ENCODE measurements around the gene SURF6.
"Not testable (repeated sequence)": the region's sequence is repeated elsewhere in the genome, so short reads cannot be mapped to it uniquely, and the experiment has no call there.

The SURF6 gene

DNA sequence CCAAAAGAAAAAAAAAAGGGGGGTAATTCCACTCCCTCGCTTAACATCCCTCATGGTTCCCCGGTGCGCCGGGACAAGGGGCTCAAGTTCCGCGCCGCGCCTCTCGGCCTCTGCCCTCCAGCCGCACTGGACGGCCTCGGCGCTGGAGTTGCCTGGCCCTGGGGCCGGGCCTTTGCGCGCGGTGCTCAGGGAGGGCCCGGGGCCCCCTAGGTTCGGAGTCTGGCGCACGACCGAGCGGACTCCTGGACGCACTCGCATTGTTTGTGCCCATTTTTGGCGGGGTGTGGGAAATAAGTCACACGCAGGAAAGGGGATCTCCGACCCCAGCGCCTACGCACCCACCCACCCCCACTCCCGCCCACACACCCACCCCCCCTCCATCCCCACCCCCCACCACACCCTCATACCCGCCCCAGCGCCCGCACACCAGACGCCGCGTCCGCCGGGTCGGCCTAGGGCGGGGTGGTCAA lies 11.6 kb upstream of the SURF6 start:
- no peak for DNase-seq

DNA sequence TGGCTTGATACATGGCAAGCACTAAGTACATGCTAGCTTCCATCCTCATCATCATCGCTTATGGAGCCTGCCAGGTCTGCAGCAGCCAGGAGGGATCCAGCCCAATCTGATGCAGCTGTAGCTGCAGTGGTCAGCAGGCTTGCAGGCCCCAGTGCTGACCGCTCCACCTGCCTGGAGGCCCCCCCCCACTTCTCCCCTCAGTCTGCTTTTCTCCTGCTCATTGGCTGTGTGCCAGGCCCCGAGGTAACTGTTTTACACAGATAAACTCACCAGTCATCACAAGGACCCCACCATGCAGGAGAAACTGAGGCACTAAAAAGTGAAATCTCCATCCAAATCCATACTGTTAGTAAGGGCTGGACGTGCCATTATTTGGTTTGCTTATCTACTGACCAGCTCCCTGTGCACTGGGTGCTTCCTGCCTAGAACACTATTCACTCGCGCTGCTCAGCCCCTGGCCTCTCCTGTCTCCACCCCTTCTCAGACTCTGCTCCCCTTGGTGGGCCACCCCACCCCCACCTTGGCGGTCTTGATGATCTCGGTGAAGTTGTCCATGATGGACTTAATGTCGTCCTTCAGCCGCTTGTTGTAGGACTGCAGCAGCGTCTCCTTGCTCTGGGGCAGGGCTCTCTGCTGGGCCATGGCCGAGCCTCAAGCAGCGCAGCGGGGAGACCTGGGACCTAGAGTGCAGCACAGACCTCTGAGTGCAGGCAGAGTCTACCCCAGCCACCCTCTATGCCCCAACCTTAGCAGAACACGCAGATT lies 10.2 kb upstream of the SURF6 start:
- no peak for DNase-seq

DNA sequence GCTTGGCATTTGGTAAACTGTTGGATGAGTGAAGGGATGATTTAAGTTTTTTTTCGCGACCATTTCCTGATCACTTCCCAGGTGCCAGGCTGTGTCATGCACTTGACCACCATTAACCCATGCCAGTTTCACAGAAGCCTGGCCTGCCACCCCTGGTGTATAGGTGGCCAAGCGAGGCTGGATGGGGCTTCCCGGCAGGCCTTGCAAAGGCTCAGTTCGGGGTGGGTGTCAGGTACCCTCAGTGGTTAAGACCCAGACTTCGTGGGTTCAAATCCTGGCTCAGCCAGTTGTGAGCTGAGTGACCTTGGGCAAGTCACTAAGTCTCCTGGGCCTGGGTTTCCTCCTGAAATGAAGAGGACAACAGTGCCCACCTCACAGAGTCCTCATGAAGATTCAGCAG lies 9.6 kb upstream of the SURF6 start:
- no peak for DNase-seq

GRCh38 chr9:133344979-133345378 lies 9.0 kb upstream of the SURF6 start:
- DNase-seq: no peak

DNA sequence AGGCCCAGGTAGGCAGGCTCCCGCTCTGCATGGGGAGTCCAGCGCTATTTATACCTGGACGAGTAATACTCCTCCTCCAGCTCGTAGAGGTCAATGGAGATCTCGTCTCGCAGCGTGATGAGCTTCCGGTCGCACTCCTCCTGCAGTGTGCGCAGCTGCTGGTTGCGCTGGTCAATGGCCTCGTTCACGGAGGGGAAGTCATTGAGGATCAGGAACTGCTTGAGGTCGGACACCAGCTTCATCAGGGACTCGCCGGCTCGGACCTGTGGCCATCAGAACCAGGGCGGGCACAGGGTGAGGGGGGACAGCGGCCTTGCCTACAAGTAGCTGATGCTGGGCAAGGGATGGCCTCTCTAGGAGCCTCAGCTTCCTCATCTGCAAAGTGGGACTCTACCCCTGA lies 8.1 kb upstream of the SURF6 start:
- no peak for DNase-seq

DNA sequence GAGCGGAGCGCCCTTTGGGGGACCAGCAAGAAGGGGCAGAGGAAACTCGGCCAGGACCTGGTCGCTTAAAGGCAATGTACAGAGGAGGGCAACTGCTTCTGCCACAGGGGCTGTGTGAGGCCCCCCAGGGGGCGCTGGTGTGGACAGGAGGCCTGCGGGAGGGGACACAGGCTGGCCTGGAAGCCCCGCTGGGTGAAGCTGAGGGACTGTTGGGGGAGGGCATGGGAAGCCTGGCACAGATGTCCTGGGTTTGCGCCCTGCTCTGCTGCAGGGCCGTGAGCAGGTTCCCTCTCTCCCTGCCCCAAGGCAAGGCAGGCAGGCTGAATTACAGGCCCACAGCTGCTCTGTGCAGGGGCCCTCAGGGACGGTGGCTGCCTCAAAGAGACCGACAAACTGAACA lies 6.6 kb upstream of the SURF6 start:
- DNase-seq: no peak

DNA sequence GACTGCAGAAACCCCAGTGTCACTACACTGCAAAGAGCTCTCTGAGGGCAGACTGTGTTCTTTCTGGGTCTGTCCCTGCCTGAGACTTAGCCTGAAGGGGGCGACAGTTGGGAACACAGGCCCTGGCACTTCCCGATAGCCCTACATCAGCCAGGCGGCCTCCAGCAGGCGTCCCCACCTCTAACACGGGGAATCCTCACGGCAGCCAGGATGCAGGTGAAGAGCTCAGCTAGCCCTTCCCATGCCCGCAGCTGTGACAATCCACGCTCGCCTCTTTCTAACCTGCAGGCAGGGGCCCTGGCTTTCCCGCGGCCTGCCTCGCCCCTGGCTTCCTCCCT lies 6.0 kb upstream of the SURF6 start:
- DNase-seq: no peak

DNA sequence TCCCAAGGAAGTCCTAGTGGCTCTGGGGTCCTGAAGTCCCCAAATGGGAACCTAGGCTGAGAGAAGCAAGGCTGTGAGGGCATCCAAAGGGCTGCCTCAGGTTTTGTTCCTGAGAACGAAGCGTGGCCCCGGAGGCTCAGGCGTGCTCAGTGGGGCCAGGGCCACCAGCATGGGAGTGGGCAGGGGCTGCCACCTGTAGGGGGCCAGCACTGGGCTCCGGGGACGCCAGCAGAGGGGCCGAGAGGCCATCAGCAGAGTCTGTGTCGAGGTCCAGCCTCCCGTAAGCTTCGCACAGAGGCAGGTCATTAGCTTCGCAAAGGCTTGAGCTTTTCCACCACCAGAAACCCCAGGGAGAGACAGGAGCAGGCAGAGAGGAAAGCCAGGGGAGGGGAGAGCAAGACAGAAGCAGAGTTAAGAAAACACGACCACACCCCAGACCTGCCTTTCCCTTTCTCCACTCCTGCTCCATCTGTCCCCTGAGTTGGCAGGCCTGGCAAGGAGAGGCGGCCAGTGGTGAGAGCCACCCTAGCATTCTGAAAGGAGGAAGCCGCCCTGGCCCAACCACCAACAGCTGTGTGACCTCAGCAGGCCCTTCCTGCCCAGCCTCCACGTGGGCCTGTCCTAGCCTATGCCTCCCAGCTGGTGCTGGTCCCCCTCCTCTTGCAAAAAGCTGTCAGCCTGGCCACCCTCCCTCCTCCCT lies 5.5 kb upstream of the SURF6 start:
- DNase-seq: no peak

- no peak for DNase-seq
Measured at GRCh38 chr9:133340916-133341315, 4.9 kb upstream of the SURF6 start.

DNA sequence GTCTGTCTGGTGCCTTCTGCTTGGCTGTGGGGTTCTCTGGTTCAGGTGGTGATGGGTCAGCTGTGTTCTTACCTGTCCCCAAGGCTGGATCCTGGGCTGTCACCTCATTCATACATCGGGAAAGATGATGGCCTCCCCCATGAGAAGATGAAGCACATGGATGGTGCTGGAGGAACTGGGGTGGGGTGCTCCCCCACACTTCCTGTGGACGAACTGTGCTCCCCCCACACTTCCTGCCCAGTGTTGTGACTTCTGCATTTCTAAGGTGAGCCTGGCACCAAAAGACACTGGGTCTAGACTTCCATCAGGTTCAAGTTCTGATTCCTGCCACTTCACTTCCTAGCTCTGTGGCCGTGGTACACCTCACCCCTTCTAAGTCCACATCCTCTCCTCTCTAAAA lies 4.3 kb upstream of the SURF6 start:
- DNase-seq: no peak

GRCh38 chr9:133339641-133340040 lies 3.7 kb upstream of the SURF6 start:
- DNase-seq: no peak

DNA sequence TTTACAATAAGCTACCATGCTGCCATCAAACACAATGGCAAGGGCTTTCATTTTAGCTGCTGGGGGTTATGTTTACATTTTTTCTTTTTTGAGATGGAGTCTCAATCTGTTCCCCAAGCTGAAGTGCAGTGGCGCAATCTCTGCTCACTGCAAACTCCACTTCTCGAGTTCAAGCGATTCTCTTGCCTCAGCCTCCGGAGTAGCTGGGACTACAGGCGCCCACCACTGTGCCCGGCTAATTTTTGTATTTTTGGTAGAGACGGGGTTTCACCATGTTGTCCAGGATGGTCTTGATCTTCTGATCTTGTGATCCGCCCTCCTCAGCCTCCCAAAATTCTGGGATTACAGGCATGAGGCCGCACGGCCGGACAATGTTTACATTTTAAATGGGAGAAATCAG lies 1.1 kb downstream of the SURF6 start:
- not testable (repeated sequence) for DNase-seq

- DNase-seq: no peak
Measured at GRCh38 chr9:133334161-133334560, 1.8 kb downstream of the SURF6 start.

DNA sequence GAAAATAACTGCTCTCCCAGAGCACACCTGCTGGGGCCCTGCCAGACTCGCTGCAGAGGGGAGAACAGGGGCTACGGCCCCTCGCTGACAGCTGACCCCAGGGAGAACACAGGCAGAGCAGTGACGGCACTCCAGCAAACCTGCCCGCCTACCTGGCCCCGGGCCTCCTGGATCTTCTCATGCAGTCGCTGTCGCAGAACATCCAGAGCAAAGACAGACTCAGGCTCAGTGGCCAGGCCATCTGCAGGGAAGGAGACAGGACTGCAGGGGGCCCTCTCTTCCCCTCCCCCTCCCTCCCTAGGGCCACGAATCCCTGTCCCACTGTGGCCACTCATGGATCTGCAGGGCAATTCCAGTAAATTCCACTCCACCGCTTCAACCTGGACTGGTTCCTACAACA lies 2.4 kb downstream of the SURF6 start:
- DNase-seq: no peak

- DNase-seq: no peak
Measured at GRCh38 chr9:133333011-133333410, 3.0 kb downstream of the SURF6 start.

GRCh38 chr9:133332381-133332730 lies 3.6 kb downstream of the SURF6 start:
- no peak for DNase-seq

GRCh38 chr9:133331641-133332380 lies 4.2 kb downstream of the SURF6 start:
- DNase-seq: no peak

- DNase-seq: no peak
Measured at GRCh38 chr9:133331221-133331620, 4.8 kb downstream of the SURF6 start.

DNA sequence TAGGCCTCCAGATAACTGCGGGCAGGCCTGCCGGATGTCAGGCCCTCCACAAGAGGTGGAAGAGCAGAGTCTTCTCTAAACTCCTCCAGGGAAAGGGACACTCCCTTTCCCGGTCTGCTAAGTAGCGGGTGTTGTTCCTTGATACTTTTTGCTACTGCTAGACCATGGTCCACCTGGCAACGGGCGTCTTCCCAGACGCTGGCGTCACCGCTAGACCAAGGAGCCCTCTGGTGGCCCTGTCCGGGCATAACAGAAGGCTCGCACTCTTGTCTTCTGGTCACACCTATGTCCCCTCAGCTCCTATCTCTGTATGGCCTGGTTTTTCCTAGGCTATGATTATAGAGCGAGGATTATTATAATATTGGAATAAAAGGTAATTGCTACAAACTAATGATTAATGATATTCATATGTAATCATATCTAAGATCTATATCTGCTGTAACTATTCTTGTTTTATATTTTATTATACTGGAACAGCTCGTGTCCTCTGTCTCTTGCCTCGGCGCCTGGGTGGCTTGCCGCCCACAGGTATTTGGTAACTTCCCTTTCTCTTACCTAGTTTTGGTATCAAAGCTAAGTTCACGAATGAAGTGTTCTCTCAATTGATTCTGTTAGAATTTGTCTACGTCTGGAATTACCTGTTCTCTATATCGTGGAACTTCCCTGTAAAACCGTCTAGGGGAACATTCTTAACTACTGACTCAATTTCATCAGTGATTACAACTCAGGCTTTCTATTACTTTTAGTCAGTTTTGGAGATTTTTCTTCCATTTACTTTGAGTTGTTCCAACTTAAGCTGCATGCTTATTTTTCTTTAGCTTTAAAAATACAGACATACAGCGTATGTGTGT lies 6.5 kb downstream of the SURF6 start:
- not testable (repeated sequence) for DNase-seq

GRCh38 chr9:133327834-133328484 lies 8.0 kb downstream of the SURF6 start:
- DNase-seq: no peak

- not testable (repeated sequence) for DNase-seq
Measured at GRCh38 chr9:133327021-133327420, 9.0 kb downstream of the SURF6 start.

DNA sequence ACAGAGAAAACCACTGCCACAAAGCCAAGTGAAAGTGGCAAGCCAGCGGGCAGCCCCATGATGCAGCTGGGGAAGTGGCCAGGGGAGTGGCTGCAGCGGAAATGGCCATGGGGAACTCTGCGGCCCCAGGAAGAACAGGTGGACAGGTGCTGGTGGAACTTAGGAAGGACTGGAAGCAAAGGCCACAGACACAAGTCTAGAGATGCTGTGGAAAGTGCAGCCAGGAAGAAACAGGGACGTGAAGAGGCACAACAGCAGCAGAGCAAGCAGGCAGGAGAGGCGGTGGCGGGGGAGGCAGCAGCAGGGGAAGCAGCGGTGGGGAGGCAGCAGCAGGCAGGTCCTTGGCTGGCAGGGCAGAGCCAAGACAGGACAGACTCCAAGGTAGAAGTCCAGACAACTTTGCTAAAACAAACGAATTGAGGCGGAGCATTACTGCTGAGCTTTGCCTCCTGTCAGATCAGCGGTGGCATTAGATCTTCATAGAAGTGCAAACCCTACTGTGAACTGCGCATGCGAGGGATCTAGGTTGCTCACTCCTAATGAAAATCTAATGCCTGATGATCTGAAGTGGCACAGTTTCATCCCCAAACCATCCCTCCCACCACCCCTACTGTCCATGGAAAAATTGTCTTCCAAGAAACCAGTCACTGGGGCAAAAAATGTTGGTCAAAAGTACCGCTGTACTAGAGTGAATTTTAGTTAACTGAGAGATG lies 11.8 kb downstream of the SURF6 start:
- no peak for DNase-seq

Measured in NCI-H2227 treated with DMSO at 0.1 percent for 48 hours (cell line).